ENCODE data around the gene CDC123.

- TF ChIP-seq POLR2A (IDR thresholded peaks at IDR 0.05; ENCODE audit: borderline replicate concordance, extremely low read depth, insufficient read depth, insufficient read length) (no peak), CTCF (IDR thresholded peaks at IDR 0.05 in 2 of 3, conservative IDR thresholded peaks at IDR 0.05 in 1 of 3; ENCODE audit: borderline replicate concordance in 1 of 3, insufficient read depth in 1 of 3, low read depth in 2 of 3, low read length in 2 of 3) (no peak)
Observed at GRCh38 chr10:12194752-12195271, 1.2 kb upstream of the CDC123 start.

Measured in HCT116 (cell line).